H1 (cell line): ENCODE data around the gene CNPY4. TPM values are rescaled to one million over a fixed set of nuclear protein-coding genes. Genes with fewer than 3 reads are reported as not detected.

Experiments used
- CTCF ChIA-PET: fragments of 300-600 bp; sonication (Branson Sonifier 250); formaldehyde crosslinking; loops from one replicate; lab custom pipeline; 2021; ENCODE audit not compliant: partially characterized antibody; lab: Charles Lee
- POLR2A ChIA-PET: fragments of 300-600 bp; sonication (Branson Sonifier 250); formaldehyde crosslinking; loops from one replicate; lab custom pipeline; 2021; ENCODE audit warnings: inconsistent platforms; ENCODE audit not compliant: partially characterized antibody; lab: Charles Lee
- DNase-seq, 2 experiments: peaks; one replicate each; pipeline versions ENCODE4 v3.0.0 to v3.0.0-alpha.2; 2010 to 2022; ENCODE audit warnings: low spot score in 2 of 2, low read depth in 1 of 2, mixed read lengths in 1 of 2
- FAIRE-seq: peaks from 2 replicates; lab custom pipeline; 2011; peaks lifted over from hg19 to GRCh38; lab: Jason Lieb, UNC
- H2AFZ ChIP-seq: 2 replicates; pipeline ENCODE4 v1.8.1; 2012; ENCODE audit warnings: low read length, inconsistent platforms
- H2AK5ac ChIP-seq: 2 replicates; pipeline ENCODE4 v1.6.1; 2013; ENCODE audit warnings: low read depth, low read length
- H2BK120ac ChIP-seq: replicated peaks from 2 replicates; pipeline ENCODE3; 2013; ENCODE audit warnings: low read depth, low read length, inconsistent platforms
- H2BK12ac ChIP-seq: 2 replicates; pipeline ENCODE4 v1.6.1; 2013; ENCODE audit warnings: low read depth, low read length
- H2BK15ac ChIP-seq: 2 replicates; pipeline ENCODE4 v1.6.1; 2013; ENCODE audit warnings: low read length
- H2BK20ac ChIP-seq: 2 replicates; pipeline ENCODE4 v1.6.1; 2013; ENCODE audit warnings: low read length
- H2BK5ac ChIP-seq: 2 replicates; pipeline ENCODE4 v1.6.1; 2013; ENCODE audit warnings: low read depth, low read length
- H3K14ac ChIP-seq: 2 replicates; pipeline ENCODE4 v1.6.1; 2013; ENCODE audit warnings: inconsistent platforms; ENCODE audit not compliant: insufficient read length
- H3K18ac ChIP-seq: 2 replicates; pipeline ENCODE4 v1.6.1; 2013; ENCODE audit warnings: low read length; ENCODE audit errors: extremely low read depth
- H3K23ac ChIP-seq: 2 replicates; pipeline ENCODE4 v1.6.1; 2013; ENCODE audit warnings: inconsistent platforms; ENCODE audit not compliant: insufficient read length
- H3K23me2 ChIP-seq: 2 replicates; pipeline ENCODE4 v1.6.1; 2013; ENCODE audit warnings: low read depth, low read length
- H3K27ac ChIP-seq: 2 replicates; pipeline ENCODE4 v1.6.1; 2011; ENCODE audit warnings: low read depth, low read length, inconsistent platforms
- H3K27me3 ChIP-seq, 4 experiments: replicated peaks in 1 of 4; 1 replicate in 1 of 4; 2 replicates in 3 of 4; pipeline versions ENCODE4 v1.6.1 to v1.8.1; 2011 to 2013; ENCODE audit warnings: low read length in 3 of 4, mild to moderate bottlenecking in 3 of 4, inconsistent platforms in 2 of 4, mixed read lengths in 2 of 4, moderate library complexity in 1 of 4; ENCODE audit not compliant: control insufficient read depth in 3 of 4, insufficient read depth in 3 of 4; ENCODE audit errors: extremely low read depth in 1 of 4
- H3K36me3 ChIP-seq, 4 experiments: 2 replicates each; pipeline versions ENCODE4 v1.6.1 to v1.8.1; 2011 to 2013; ENCODE audit warnings: mild to moderate bottlenecking in 4 of 4, low read length in 3 of 4, moderate library complexity in 2 of 4, control low read depth in 1 of 4, inconsistent platforms in 1 of 4; ENCODE audit not compliant: insufficient read depth in 4 of 4, control insufficient read depth in 2 of 4
- H3K4ac ChIP-seq: replicated peaks from 2 replicates; pipeline ENCODE3; 2013; ENCODE audit warnings: low read length, low read depth, mixed read lengths, inconsistent platforms; ENCODE audit not compliant: insufficient read length
- H3K4me1 ChIP-seq, 4 experiments: replicated peaks in 1 of 4; 1 replicate in 1 of 4; 2 replicates in 3 of 4; pipeline versions ENCODE4 v1.6.1 to v1.8.1; 2011 to 2013; ENCODE audit warnings: low read length in 3 of 4, inconsistent platforms in 2 of 4, mixed read lengths in 1 of 4; ENCODE audit not compliant: insufficient read depth in 4 of 4, control insufficient read depth in 3 of 4
- H3K4me2 ChIP-seq, 2 experiments: 2 replicates each; pipeline versions ENCODE4 v1.6.1 to v1.8.1; 2011 to 2013; ENCODE audit warnings: low read depth in 2 of 2, low read length in 2 of 2, control low read depth in 1 of 2, inconsistent platforms in 1 of 2, mild to moderate bottlenecking in 1 of 2; ENCODE audit not compliant: insufficient read depth in 1 of 2
- H3K4me3 ChIP-seq, 4 experiments: fragments of 200-600, 300-600 bp in 1 of 4; sonication (generic), shearing (Covaris generic), sonication (Bioruptor Twin) in 1 of 4; 2 replicates each; pipeline versions ENCODE4 v1.5.1 to v1.8.1; 2011 to 2016; ENCODE audit warnings: low read length in 4 of 4, low read depth in 3 of 4, control low read depth in 2 of 4, inconsistent platforms in 2 of 4, mild to moderate bottlenecking in 2 of 4, mixed read lengths in 1 of 4, moderate library complexity in 1 of 4; ENCODE audit not compliant: insufficient read depth in 2 of 4; ENCODE audit errors: extremely low read depth in 1 of 4
- H3K56ac ChIP-seq: replicated peaks from 2 replicates; pipeline ENCODE3; 2013; ENCODE audit warnings: low read depth, mild to moderate bottlenecking, mixed read lengths, low read length, inconsistent platforms; ENCODE audit not compliant: insufficient read length
- H3K79me1 ChIP-seq: 2 replicates; pipeline ENCODE4 v1.6.1; 2013; ENCODE audit warnings: low read depth, low read length, control low read depth
- H3K79me2 ChIP-seq, 2 experiments: 2 replicates each; pipeline versions ENCODE4 v1.6.1 to v1.8.1; 2012 to 2013; ENCODE audit warnings: low read length in 2 of 2, mild to moderate bottlenecking in 2 of 2, inconsistent platforms in 1 of 2; ENCODE audit not compliant: insufficient read depth in 2 of 2, control insufficient read depth in 1 of 2
- H3K9ac ChIP-seq, 4 experiments: replicated peaks in 1 of 4; 1 replicate in 1 of 4; 2 replicates in 3 of 4; pipeline versions ENCODE4 v1.6.1 to v1.8.1; 2011 to 2013; ENCODE audit warnings: low read depth in 3 of 4, low read length in 3 of 4, control low read depth in 2 of 4, mild to moderate bottlenecking in 2 of 4, moderate library complexity in 2 of 4, inconsistent platforms in 1 of 4; ENCODE audit errors: extremely low read depth in 1 of 4
- H3K9me3 ChIP-seq, 2 experiments: 2 replicates each; pipeline versions ENCODE4 v1.6.1 to v1.8.1; 2012 to 2013; ENCODE audit warnings: mild to moderate bottlenecking in 2 of 2, moderate library complexity in 2 of 2, control low read depth in 1 of 2, inconsistent platforms in 1 of 2, low read depth in 1 of 2, low read length in 1 of 2, mixed read lengths in 1 of 2; ENCODE audit not compliant: insufficient read depth in 2 of 2
- H4K20me1 ChIP-seq, 2 experiments: replicated peaks in 1 of 2; 2 replicates each; pipeline versions ENCODE3 to v1.8.1; 2011 to 2013; ENCODE audit warnings: inconsistent platforms in 2 of 2, low read length in 2 of 2, mild to moderate bottlenecking in 1 of 2; ENCODE audit not compliant: insufficient read depth in 2 of 2, control insufficient read depth in 1 of 2
- H4K5ac ChIP-seq: 2 replicates; pipeline ENCODE4 v1.6.1; 2013; ENCODE audit warnings: low read length, low read depth, mixed read lengths, inconsistent platforms; ENCODE audit not compliant: insufficient read length
- H4K8ac ChIP-seq: 2 replicates; pipeline ENCODE4 v1.8.0; 2013; ENCODE audit warnings: mild to moderate bottlenecking, moderate library complexity, low read length, inconsistent platforms; ENCODE audit not compliant: insufficient read depth; ENCODE audit errors: extremely low read depth
- H4K91ac ChIP-seq: replicated peaks from 2 replicates; pipeline ENCODE3; 2013; ENCODE audit warnings: low read length, mixed read lengths, inconsistent platforms; ENCODE audit not compliant: insufficient read length
- ASH2L ChIP-seq: fragments of 200-600, 300-600 bp; sonication (generic); IDR thresholded peaks from one replicate; pipeline ENCODE4 v1.7.1; 2017; ENCODE audit warnings: low read length
- BRCA1 ChIP-seq: IDR thresholded peaks from 2 replicates; pipeline ENCODE4 v1.6.1; 2012; ENCODE audit warnings: low read depth, low read length, improper control_type of control experiment
- EZH2 ChIP-seq: fragments of 200-600 bp; sonication (generic); IDR thresholded peaks from 2 replicates; pipeline ENCODE4 v1.7.1; 2012; ENCODE audit warnings: low read depth, mild to moderate bottlenecking, moderate library complexity, low read length, inconsistent platforms; ENCODE audit not compliant: severe bottlenecking
- GTF2F1 ChIP-seq: IDR thresholded peaks from 2 replicates; pipeline ENCODE4 v1.6.1; 2012; ENCODE audit warnings: low read depth, low read length, improper control_type of control experiment, borderline replicate concordance
- KDM1A ChIP-seq: fragments of 200-600, 300-600 bp; sonication (generic); IDR thresholded peaks from 2 replicates; pipeline ENCODE4 v1.7.1; 2016; ENCODE audit warnings: mild to moderate bottlenecking, low read length, borderline replicate concordance
- KDM4A ChIP-seq: IDR thresholded peaks from one replicate; pipeline ENCODE4 v1.7.1; 2012; ENCODE audit warnings: low read depth, mild to moderate bottlenecking, moderate library complexity, low read length, inconsistent platforms; ENCODE audit not compliant: severe bottlenecking
- POLR2A ChIP-seq, 2 experiments: IDR thresholded peaks; 1 replicate in 1 of 2; 2 replicates in 1 of 2; pipeline ENCODE4 v1.6.1; 2011; ENCODE audit warnings: low read depth in 2 of 2, low read length in 2 of 2, mild to moderate bottlenecking in 2 of 2; ENCODE audit errors: control extremely low read depth in 1 of 2
- POLR2AphosphoS5 ChIP-seq: IDR thresholded peaks from 2 replicates; pipeline ENCODE4 v1.6.1; 2011; ENCODE audit warnings: low read depth, low read length
- RFX5 ChIP-seq: IDR thresholded peaks from 2 replicates; pipeline ENCODE4 v1.6.1; 2011; ENCODE audit warnings: low read depth, low read length, improper control_type of control experiment, borderline replicate concordance
- SAP30 ChIP-seq: fragments of 300-600 bp; sonication (generic); IDR thresholded peaks from 2 replicates; pipeline ENCODE4 v1.7.1; 2012; ENCODE audit warnings: low read length, moderate library complexity, mild to moderate bottlenecking, inconsistent platforms; ENCODE audit not compliant: insufficient read depth, insufficient replicate concordance
- TAF1 ChIP-seq: IDR thresholded peaks from 2 replicates; pipeline ENCODE4 v1.6.1; 2011; ENCODE audit warnings: mild to moderate bottlenecking, low read depth, low read length
- WGBS, 2 experiments: shearing (Covaris generic) in 1 of 2; methylation state at CpG; one replicate each; pipeline versions ENCODE4 v1.1.6 to v1.1.7; 2013 to 2015; ENCODE audit warnings: low lambda C conversion rate in 2 of 2, mixed read lengths in 2 of 2, inconsistent platforms in 1 of 2, low coverage in 1 of 2, missing lambda C conversion rate in 1 of 2; ENCODE audit not compliant: insufficient replicate concordance in 2 of 2, insufficient coverage in 1 of 2, insufficient read length in 1 of 2; ENCODE audit errors: extremely low coverage in 1 of 2, missing lambda C conversion rate in 1 of 2; 5-methylcytosine and 5-hydroxymethylcytosine counted together
- polyA plus RNA-seq, 7 experiments: library from polyadenylated mRNA; depleted of rRNA in 3 of 7; stranded (reverse) in 5 of 7; unstranded in 2 of 7; fragments of >200 nt in 5 of 7; fragments of 200-250 nt in 2 of 7; gene quantifications; 1 replicate in 5 of 7; 2 replicates in 1 of 7; 4 replicates in 1 of 7; pipeline versions ENCODE4 v1.2.1 to v1.2.3, GENCODE V29; 2011 to 2013; ENCODE audit warnings: missing spikeins in 2 of 7, mixed read lengths in 2 of 7
- total RNA-seq: library from RNA; stranded (reverse); fragmentation: NEBNext Ultra II Directional; extraction: Animal tissue kit (Norgen Biotek cat#: 25700); gene quantifications from 2 replicates; pipeline ENCODE4 v1.2.1, GENCODE V29; 2021
- TF ChIP-seq, protein P1 (sequence below): IDR thresholded peaks from 2 replicates; pipeline ENCODE4 v1.6.1; 2011; ENCODE audit warnings: low read length, improper control_type of control experiment

Gene CNPY4
- total and polyA plus RNA-seq, 2 of the 8 experiments (the other 6 are each of a cell fraction or from before 2014, with no cell fraction given), result 10.2 to 15.3 TPM

DNA sequence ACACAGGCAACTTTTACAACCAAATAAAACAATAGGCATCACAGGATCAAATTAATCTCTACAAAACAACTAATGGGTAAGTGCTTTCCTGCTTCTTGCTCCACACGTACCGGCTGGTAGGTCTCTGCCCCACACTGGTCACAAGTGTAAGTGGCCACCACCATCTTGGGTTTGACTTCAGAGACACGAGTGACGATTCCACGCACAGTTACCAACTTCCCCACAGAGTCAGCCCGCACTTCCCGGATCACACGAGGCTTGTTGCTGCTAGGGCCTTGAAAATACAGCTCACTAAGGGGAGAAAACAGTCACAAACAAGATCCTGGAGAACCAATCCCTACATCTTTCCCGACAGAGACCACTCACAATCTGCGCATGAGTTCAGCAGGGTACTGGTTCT is 20.5 kb upstream of the CNPY4 start:
- 91% methylated on average over 10 of the region's 10 CpGs; no CpG with 5 or more reads in 1 of the 2 experiments for WGBS, 2 experiments
- Histone ChIP-seq H3K23me2 (no peaks in the 10 kb centered on the region; the same call in 1 of the 2 replicates), H3K4me2 (peak overlapping the region; percentile 56 to 77; a peak in 2 of 4 replicates), H2BK20ac (no peak overlapping the region), H3K27me3 (no peaks in the 10 kb centered on the region), H3K4me3 (peak overlapping the region in 3 of 4 experiments; percentile 83 to 97 (median 85); a peak in 5 of 8 replicates), H4K5ac (no peak overlapping the region), H2BK120ac (no peak overlapping the region), H3K9me3 (no peaks in the 10 kb centered on the region), H2BK5ac (no peak overlapping the region; the same call in 1 of the 2 replicates), H3K4ac (no peak overlapping the region), H3K18ac (no peak overlapping the region), H2BK15ac (no peak overlapping the region), H2AK5ac (no peak overlapping the region; the same call in 1 of the 2 replicates), H3K27ac (no peak overlapping the region), H4K91ac (no peak overlapping the region), H3K79me1 (peaks cover 12% of the 10 kb centered on the region), H3K4me1 (peaks cover 0 to 8% (median 3%) of the 10 kb centered on the region in 4 experiments; a peak in 3 of 7 replicates), H3K14ac (no peak overlapping the region), H3K79me2 (peaks cover 9 to 56% of the 10 kb centered on the region in 2 experiments), H4K20me1 (peaks cover 13 to 25% of the 10 kb centered on the region in 2 experiments), H3K36me3 (peaks cover 55 to 64% (median 57%) of the 10 kb centered on the region in 4 experiments), H3K9ac (no peak overlapping the region; a peak in 3 of 7 replicates), H2AFZ (no peak overlapping the region), H4K8ac (peak overlapping the region; percentile 86; the same call in 1 of the 2 replicates), H3K56ac (no peak overlapping the region), H3K23ac (no peak overlapping the region), H2BK12ac (no peak overlapping the region)
- FAIRE-seq (no peak), DNase-seq (no peak)
- ChIA-PET POLR2A (interaction anchor here (1.0 to 20.0 kb wide), 6 partner anchors 11 to 69 kb away, joined by 3 to 722 read pairs (median 7); partner anchors contain the start of genes CNPY4, COPS6, MBLAC1 and TAF6), CTCF (interaction anchor here (0.6 to 5.9 kb wide), 3 partner anchors 14 to 539 kb away, joined by 3 to 55 read pairs (median 3); no protein-coding TSS in a partner anchor)
- no peak for TF ChIP-seq ASH2L
- no peak for TF ChIP-seq RFX5
- peak in 1 of 2 experiments; percentile 60; a peak in 2 of 3 replicates for TF ChIP-seq POLR2A (IDR thresholded peaks at IDR 0.05; ENCODE audit: control extremely low read depth in 1 of 2, low read depth in 2 of 2, low read length in 2 of 2)
- TF ChIP-seq TAF1, result no peak
- no peak for TF ChIP-seq EZH2
- peak; percentile 56; the same call in 1 of the 2 replicates for TF ChIP-seq POLR2AphosphoS5
- no peak for TF ChIP-seq KDM4A
- no peak for TF ChIP-seq BRCA1
- TF ChIP-seq, protein P1, sequence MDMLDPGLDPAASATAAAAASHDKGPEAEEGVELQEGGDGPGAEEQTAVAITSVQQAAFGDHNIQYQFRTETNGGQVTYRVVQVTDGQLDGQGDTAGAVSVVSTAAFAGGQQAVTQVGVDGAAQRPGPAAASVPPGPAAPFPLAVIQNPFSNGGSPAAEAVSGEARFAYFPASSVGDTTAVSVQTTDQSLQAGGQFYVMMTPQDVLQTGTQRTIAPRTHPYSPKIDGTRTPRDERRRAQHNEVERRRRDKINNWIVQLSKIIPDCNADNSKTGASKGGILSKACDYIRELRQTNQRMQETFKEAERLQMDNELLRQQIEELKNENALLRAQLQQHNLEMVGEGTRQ, result no peak
- TF ChIP-seq GTF2F1, result no peak
- no peak for TF ChIP-seq KDM1A
- TF ChIP-seq SAP30, result no peak
